Measurements from ENCODE around the gene MB. TPM values are rescaled to one million over a fixed set of nuclear protein-coding genes. Genes with fewer than 3 reads are reported as not detected.

Gene MB
- polyA plus RNA-seq, 1 donor from 2014 or later, result 0.51 TPM

- H3K4me3 ChIP-seq (ENCODE audit: low read length), result no peak overlapping the region
- no peak overlapping the region for H3K27ac ChIP-seq (ENCODE audit: low read length)
- H3K27me3 ChIP-seq (ENCODE audit: insufficient read depth, low read depth, low read length), result no peaks in the 10 kb centered on the region
- no peaks in the 10 kb centered on the region for H3K36me3 ChIP-seq (ENCODE audit: insufficient read depth, low read length)
- TF ChIP-seq SMC3 (conservative IDR thresholded peaks at IDR 0.05; ENCODE audit: poor library complexity) (no peak), TAF1 (IDR thresholded peaks at IDR 0.05; ENCODE audit: low read depth) (no peak), EP300 (conservative IDR thresholded peaks at IDR 0.05; ENCODE audit: poor library complexity, severe bottlenecking) (no peak), POLR2AphosphoS5 (IDR thresholded peaks at IDR 0.05) (no peak), RAD21 (conservative IDR thresholded peaks at IDR 0.05) (no peak), MXI1 (conservative IDR thresholded peaks at IDR 0.05; ENCODE audit: poor library complexity, severe bottlenecking) (no peak)
- H3K9ac ChIP-seq (ENCODE audit: low read length), result no peak overlapping the region
- no peaks in the 10 kb centered on the region for H3K9me3 ChIP-seq (ENCODE audit: low read length)
- no peaks in the 10 kb centered on the region for H4K20me1 ChIP-seq (ENCODE audit: insufficient read depth)
- no peak overlapping the region for H2AFZ ChIP-seq (ENCODE audit: low read depth, low read length)
- H3K4me2 ChIP-seq (ENCODE audit: low read length), result no peak overlapping the region
- no peaks in the 10 kb centered on the region for H3F3A ChIP-seq (ENCODE audit: insufficient read depth, low read length, poor library complexity, severe bottlenecking)
- no peaks in the 10 kb centered on the region for H3K79me2 ChIP-seq (replicated peaks; ENCODE audit: insufficient read depth, low read length)
- H3K9me2 ChIP-seq (ENCODE audit: insufficient read depth, low read length), result no peaks in the 10 kb centered on the region
Measured at GRCh38 chr22:35641494-35642120, 24.5 kb upstream of the MB start.

DNA sequence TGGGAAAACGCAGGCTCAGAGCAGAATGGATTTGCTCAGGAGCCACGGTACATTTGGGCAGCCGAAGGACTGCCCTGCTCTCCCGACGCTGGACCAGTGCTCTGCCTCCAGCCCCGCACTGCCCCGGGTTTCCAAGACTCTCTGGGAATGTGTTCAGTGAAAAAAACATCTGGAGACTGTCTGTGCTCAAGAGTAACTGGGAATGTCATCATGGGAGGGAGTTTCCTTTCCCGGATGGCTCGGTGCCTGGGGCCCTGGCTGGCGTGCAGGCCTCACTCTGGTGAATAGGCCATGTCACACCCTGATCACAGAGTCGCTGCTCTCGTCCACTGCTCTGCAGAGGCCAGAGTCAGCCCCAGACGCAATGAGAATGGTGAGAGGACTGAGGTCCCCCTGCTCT, 21.3 kb upstream of the MB start:
- Histone ChIP-seq H3K4me3 (ENCODE audit: low read length) (no peak overlapping the region), H3K4me2 (ENCODE audit: low read length) (no peak overlapping the region), H3K79me2 (replicated peaks; ENCODE audit: insufficient read depth, low read length) (no peaks in the 10 kb centered on the region), H3K9ac (ENCODE audit: low read length) (no peak overlapping the region), H3K27ac (ENCODE audit: low read length) (no peak overlapping the region), H3K36me3 (ENCODE audit: insufficient read depth, low read length) (no peaks in the 10 kb centered on the region), H4K20me1 (ENCODE audit: insufficient read depth) (no peaks in the 10 kb centered on the region), H3F3A (ENCODE audit: insufficient read depth, low read length, poor library complexity, severe bottlenecking) (no peaks in the 10 kb centered on the region), H2AFZ (ENCODE audit: low read depth, low read length) (no peak overlapping the region), H3K27me3 (ENCODE audit: insufficient read depth, low read depth, low read length) (no peaks in the 10 kb centered on the region), H3K9me2 (ENCODE audit: insufficient read depth, low read length) (no peaks in the 10 kb centered on the region), H3K9me3 (ENCODE audit: low read length) (no peaks in the 10 kb centered on the region)
- TF ChIP-seq EZH2 (IDR thresholded peaks at IDR 0.05; ENCODE audit: borderline replicate concordance, insufficient read depth, low read length, poor library complexity, severe bottlenecking), result no peak
- no peak for TF ChIP-seq RAD21 (conservative IDR thresholded peaks at IDR 0.05)
- no peak for TF ChIP-seq CTCF (IDR thresholded peaks at IDR 0.05; ENCODE audit: poor library complexity, severe bottlenecking)
- TF ChIP-seq MXI1 (conservative IDR thresholded peaks at IDR 0.05; ENCODE audit: poor library complexity, severe bottlenecking), result no peak
- no peak for TF ChIP-seq POLR2AphosphoS5 (IDR thresholded peaks at IDR 0.05)
- no peak for TF ChIP-seq EP300 (conservative IDR thresholded peaks at IDR 0.05; ENCODE audit: poor library complexity, severe bottlenecking)
- TF ChIP-seq, protein P1, sequence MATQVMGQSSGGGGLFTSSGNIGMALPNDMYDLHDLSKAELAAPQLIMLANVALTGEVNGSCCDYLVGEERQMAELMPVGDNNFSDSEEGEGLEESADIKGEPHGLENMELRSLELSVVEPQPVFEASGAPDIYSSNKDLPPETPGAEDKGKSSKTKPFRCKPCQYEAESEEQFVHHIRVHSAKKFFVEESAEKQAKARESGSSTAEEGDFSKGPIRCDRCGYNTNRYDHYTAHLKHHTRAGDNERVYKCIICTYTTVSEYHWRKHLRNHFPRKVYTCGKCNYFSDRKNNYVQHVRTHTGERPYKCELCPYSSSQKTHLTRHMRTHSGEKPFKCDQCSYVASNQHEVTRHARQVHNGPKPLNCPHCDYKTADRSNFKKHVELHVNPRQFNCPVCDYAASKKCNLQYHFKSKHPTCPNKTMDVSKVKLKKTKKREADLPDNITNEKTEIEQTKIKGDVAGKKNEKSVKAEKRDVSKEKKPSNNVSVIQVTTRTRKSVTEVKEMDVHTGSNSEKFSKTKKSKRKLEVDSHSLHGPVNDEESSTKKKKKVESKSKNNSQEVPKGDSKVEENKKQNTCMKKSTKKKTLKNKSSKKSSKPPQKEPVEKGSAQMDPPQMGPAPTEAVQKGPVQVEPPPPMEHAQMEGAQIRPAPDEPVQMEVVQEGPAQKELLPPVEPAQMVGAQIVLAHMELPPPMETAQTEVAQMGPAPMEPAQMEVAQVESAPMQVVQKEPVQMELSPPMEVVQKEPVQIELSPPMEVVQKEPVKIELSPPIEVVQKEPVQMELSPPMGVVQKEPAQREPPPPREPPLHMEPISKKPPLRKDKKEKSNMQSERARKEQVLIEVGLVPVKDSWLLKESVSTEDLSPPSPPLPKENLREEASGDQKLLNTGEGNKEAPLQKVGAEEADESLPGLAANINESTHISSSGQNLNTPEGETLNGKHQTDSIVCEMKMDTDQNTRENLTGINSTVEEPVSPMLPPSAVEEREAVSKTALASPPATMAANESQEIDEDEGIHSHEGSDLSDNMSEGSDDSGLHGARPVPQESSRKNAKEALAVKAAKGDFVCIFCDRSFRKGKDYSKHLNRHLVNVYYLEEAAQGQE (IDR thresholded peaks at IDR 0.05; ENCODE audit: borderline replicate concordance), result no peak
- no peak for TF ChIP-seq SMC3 (conservative IDR thresholded peaks at IDR 0.05; ENCODE audit: poor library complexity)
- TF ChIP-seq TAF1 (IDR thresholded peaks at IDR 0.05; ENCODE audit: low read depth), result no peak

All from neural cell (in vitro differentiated cells).